SH-SY5Y (cell line): ENCODE data around the gene THSD4.

Experiments
- GATA2 ChIP-seq: IDR thresholded peaks from 2 replicates; pipeline ENCODE4 v1.6.1; 2011; ENCODE audit warnings: mild to moderate bottlenecking, low read depth, low read length
- GATA3 ChIP-seq: IDR thresholded peaks from 2 replicates; pipeline ENCODE4 v1.6.1; 2011; ENCODE audit warnings: low read depth, mild to moderate bottlenecking, low read length, moderate library complexity

- TF ChIP-seq GATA3 (no peak), GATA2 (no peak)
Observed at GRCh38 chr15:71496336-71496955, 381.2 kb downstream of the THSD4 start.
